Common myeloid progenitor, CD34-positive (primary cell): ENCODE measurements around the gene MRPS26.

Experiments
- CTCF ChIA-PET: fragments of 350-600 bp; sonication (Branson Sonifier 250); formaldehyde crosslinking; loops from one replicate; lab custom pipeline; 2021; ENCODE audit warnings: antibody characterized with exemption; lab: Charles Lee
- POLR2A ChIA-PET: fragments of 350-600 bp; sonication (Branson Sonifier 250); formaldehyde crosslinking; loops from one replicate; lab custom pipeline; 2021; ENCODE audit warnings: antibody characterized with exemption; lab: Charles Lee
- DNase-seq, 3 donors: peaks; one replicate each; pipeline versions ENCODE4 v3.0.0 to v3.0.0-alpha.2; 2013
- H3K27ac ChIP-seq, 2 experiments: 1 replicate in 1 of 2; 2 replicates in 1 of 2; pipeline ENCODE4 v1.7.0; 2013; ENCODE audit warnings: inconsistent platforms in 2 of 2, low read length in 2 of 2, mild to moderate bottlenecking in 2 of 2, low read depth in 1 of 2, moderate library complexity in 1 of 2; ENCODE audit not compliant: severe bottlenecking in 2 of 2, insufficient read depth in 1 of 2, poor library complexity in 1 of 2
- H3K27me3 ChIP-seq, 5 experiments: replicated peaks in 2 of 5; 1 replicate in 3 of 5; 2 replicates in 2 of 5; pipeline versions ENCODE4 v1.6.1 to v1.7.0; 2013; ENCODE audit warnings: low read length in 4 of 5, mild to moderate bottlenecking in 2 of 5, moderate library complexity in 2 of 5, inconsistent platforms in 1 of 5; ENCODE audit not compliant: insufficient read depth in 5 of 5, control insufficient read depth in 4 of 5
- H3K36me3 ChIP-seq, 4 experiments: 1 replicate in 2 of 4; 2 replicates in 2 of 4; pipeline versions ENCODE4 v1.6.1 to v1.7.0; 2013; ENCODE audit warnings: low read length in 3 of 4, control low read depth in 1 of 4, mild to moderate bottlenecking in 1 of 4; ENCODE audit not compliant: control insufficient read depth in 4 of 4, insufficient read depth in 4 of 4
- H3K4me1 ChIP-seq, 4 experiments: 1 replicate in 3 of 4; 2 replicates in 1 of 4; pipeline versions ENCODE4 v1.6.1 to v1.7.1; 2013; ENCODE audit warnings: low read length in 3 of 4, mild to moderate bottlenecking in 3 of 4, control low read depth in 1 of 4, inconsistent platforms in 1 of 4, moderate library complexity in 1 of 4; ENCODE audit not compliant: control insufficient read depth in 4 of 4, insufficient read depth in 4 of 4; ENCODE audit errors: control extremely low read depth in 1 of 4
- H3K4me3 ChIP-seq, 7 experiments: 1 replicate in 4 of 7; 2 replicates in 3 of 7; pipeline versions ENCODE4 v1.5.1 to v1.7.0; 2013; ENCODE audit warnings: mild to moderate bottlenecking in 7 of 7, low read length in 6 of 7, moderate library complexity in 6 of 7, inconsistent platforms in 2 of 7, low read depth in 2 of 7, control low read depth in 1 of 7; ENCODE audit not compliant: insufficient read depth in 4 of 7, control insufficient read depth in 1 of 7; ENCODE audit errors: extremely low read depth in 1 of 7
- H3K9me3 ChIP-seq, 5 experiments: 1 replicate in 4 of 5; 2 replicates in 1 of 5; pipeline versions ENCODE4 v1.6.1 to v1.7.1; 2013; ENCODE audit warnings: low read length in 4 of 5, mild to moderate bottlenecking in 2 of 5, inconsistent platforms in 1 of 5, low read depth in 1 of 5, moderate library complexity in 1 of 5; ENCODE audit not compliant: control insufficient read depth in 4 of 5, insufficient read depth in 2 of 5; ENCODE audit errors: control extremely low read depth in 1 of 5
- whole genome bisulfite sequencing: methylation state at CpG from one replicate; pipeline ENCODE4 v1.1.5; 2013; ENCODE audit not compliant: insufficient coverage; 5-methylcytosine and 5-hydroxymethylcytosine counted together

The MRPS26 gene

DNA sequence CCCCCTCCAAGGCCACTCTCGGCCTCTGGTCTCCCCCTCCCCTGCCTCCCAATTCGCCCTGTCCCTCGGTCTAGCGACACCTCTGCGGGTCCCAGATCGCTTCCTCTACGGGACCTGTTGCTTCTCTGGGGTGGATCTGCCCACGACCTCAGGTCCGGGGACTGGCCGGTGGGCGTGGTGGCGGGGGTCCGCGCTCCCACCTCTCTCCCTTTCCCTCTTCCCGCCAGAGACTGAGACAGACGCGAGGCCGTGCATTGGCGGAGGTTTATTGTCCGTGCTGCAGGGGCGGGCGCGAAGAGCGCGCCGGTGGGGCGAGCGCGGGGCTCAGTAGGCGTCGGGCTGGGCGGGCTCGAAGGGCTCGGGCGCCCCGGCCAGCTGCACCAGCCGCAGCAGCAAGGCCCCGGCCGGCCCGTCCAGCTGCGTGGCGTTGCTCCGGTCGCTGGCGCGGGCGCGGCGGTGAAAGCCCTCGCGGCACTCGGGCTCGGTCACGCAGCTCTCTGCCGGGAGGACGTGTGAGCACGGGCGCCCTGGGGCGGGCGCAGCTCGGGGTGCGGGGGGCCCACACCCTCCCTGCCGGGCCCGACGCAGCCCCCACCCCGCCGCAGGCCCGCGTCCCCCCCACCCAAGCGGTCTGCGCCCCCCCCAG is 36.6 kb downstream of the MRPS26 start:
- Histone ChIP-seq H3K9me3 (no peaks in the 10 kb centered on the region), H3K4me3 (peak overlapping the region; percentile 32 to 83 (median 63)), H3K4me1 (peaks cover 5 to 68% (median 49%) of the 10 kb centered on the region in 4 experiments), H3K27ac (peak overlapping the region; percentile 9 to 64), H3K27me3 (no peaks in the 10 kb centered on the region), H3K36me3 (no peaks in the 10 kb centered on the region)
- WGBS = under 1% methylated on average over 36 of the region's 71 CpGs
- ChIA-PET POLR2A (interaction anchor here (0.7 kb wide), 1 partner anchor 29 kb away, joined by 3 read pairs; no protein-coding TSS in a partner anchor), CTCF (no interaction called here)
- DNase-seq = peak in 1 of 3 donors; percentile 40

DNA sequence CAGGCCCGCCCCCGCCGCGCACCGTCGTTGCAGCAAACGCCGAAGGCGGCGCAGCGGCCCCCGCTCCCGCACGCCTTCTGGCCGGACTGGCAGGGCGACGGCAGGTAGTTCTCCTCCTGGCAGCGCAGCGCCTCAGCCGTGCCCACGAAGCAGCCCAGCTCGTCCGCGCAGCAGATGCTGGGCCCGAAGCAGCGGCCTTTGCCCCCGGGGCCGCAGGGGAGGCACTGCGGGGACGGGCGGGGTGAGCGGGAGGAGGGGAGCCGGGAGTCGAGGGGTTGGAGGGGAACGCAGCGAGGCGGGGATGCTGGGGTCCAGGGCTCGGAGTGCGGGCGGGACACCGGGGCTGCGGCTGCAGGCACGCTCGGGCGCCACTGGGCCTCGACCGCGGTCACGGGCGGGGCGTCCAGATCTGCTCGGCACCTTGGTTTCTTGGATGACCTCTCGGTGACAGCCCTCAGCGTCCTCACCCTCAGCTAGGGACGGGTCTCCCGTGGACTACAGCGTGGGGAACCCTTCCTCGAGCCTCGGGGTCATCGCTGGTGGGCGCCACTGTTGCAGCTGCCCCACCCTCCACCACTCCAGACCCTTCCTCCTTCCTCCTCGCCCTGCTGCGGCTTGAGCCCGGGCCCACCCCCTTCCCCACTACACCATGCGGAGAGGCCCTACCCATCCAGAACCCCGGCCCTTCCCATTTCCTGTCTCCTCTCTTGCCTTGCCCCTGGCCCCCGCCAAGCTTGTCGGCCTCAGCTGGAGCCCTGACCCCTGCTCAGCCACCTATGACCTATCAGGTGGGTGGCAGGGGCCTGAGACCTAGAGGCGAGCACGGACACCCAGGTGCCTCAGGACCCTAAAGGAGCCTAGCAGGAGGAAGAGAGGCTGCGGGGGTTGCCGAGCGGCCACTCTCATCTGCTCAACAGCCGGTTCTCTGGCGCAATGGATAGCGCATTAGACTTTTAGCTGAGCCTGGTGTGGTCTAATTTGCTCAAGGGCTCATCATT is 37.4 kb downstream of the MRPS26 start:
- H3K4me1 ChIP-seq = peaks cover 3 to 65% (median 46%) of the 10 kb centered on the region in 4 experiments
- no peaks in the 10 kb centered on the region for H3K9me3 ChIP-seq
- DNase-seq = peak in 2 of 3 donors; percentile 36 to 54
- ChIA-PET POLR2A (interaction anchor here (0.7 to 1.3 kb wide), 2 partner anchors 10 to 28 kb away, joined by 3 to 5 read pairs; no protein-coding TSS in a partner anchor), CTCF (interaction anchor here (0.9 to 1.7 kb wide), 5 partner anchors 10 to 31 kb away, joined by 3 to 8 read pairs (median 4); no protein-coding TSS in a partner anchor)
- H3K4me3 ChIP-seq = peak overlapping the region; percentile 45 to 83 (median 54)
- no peaks in the 10 kb centered on the region for H3K27me3 ChIP-seq
- under 1% methylated on average over 67 of the region's 76 CpGs for WGBS
- H3K36me3 ChIP-seq = no peaks in the 10 kb centered on the region
- H3K27ac ChIP-seq = peak overlapping the region; percentile 50 to 61

GRCh38 chr20:3084283-3084985 is 38.6 kb downstream of the MRPS26 start, which contains the start of gene AVP:
Gene AVP (minus strand): TSS chr20:3084724. CDS start chr20:3084674, 50 bp downstream.
- no peaks in the 10 kb centered on the region for H3K27me3 ChIP-seq
- DNase-seq = peak in 2 of 3 donors; percentile 69 to 77
- peak within 1 kb of the TSS in 6 of 7 experiments; percentile 4 to 83 (median 62) for H3K4me3 ChIP-seq
- peaks cover 3 to 67% (median 45%) of the 10 kb centered on the region in 4 experiments for H3K4me1 ChIP-seq
- CTCF ChIA-PET = interaction anchor here (0.9 to 1.7 kb wide), 5 partner anchors 8 to 30 kb away, joined by 3 to 8 read pairs (median 4); no protein-coding TSS in a partner anchor
- no peaks in the 10 kb centered on the region for H3K9me3 ChIP-seq
- POLR2A ChIA-PET = interaction anchor here (1.3 kb wide), 1 partner anchor 9 kb away, joined by 5 read pairs; no protein-coding TSS in a partner anchor
- no peaks in the 10 kb centered on the region for H3K36me3 ChIP-seq
- H3K27ac ChIP-seq = peak within 1 kb of the TSS; percentile 50 to 61
- WGBS = 40% methylated on average over 27 of the region's 28 CpGs

GRCh38 chr20:3084986-3085360 is 39.1 kb downstream of the MRPS26 start:
- CTCF ChIA-PET = interaction anchor here (0.9 to 3.7 kb wide), 5 partner anchors 7 to 29 kb away, joined by 3 to 19 read pairs (median 3); no protein-coding TSS in a partner anchor
- WGBS = 36% methylated on average over 7 of the region's 7 CpGs
- H3K36me3 ChIP-seq = no peaks in the 10 kb centered on the region
- no peak for DNase-seq
- H3K4me3 ChIP-seq = peak overlapping the region in 1 of 7 experiments; percentile 83
- peak overlapping the region in 1 of 2 experiments; percentile 23 for H3K27ac ChIP-seq
- peaks cover 7 to 71% (median 50%) of the 10 kb centered on the region in 4 experiments for H3K4me1 ChIP-seq
- H3K27me3 ChIP-seq = no peaks in the 10 kb centered on the region
- H3K9me3 ChIP-seq = no peaks in the 10 kb centered on the region
- POLR2A ChIA-PET = no interaction called here

DNA sequence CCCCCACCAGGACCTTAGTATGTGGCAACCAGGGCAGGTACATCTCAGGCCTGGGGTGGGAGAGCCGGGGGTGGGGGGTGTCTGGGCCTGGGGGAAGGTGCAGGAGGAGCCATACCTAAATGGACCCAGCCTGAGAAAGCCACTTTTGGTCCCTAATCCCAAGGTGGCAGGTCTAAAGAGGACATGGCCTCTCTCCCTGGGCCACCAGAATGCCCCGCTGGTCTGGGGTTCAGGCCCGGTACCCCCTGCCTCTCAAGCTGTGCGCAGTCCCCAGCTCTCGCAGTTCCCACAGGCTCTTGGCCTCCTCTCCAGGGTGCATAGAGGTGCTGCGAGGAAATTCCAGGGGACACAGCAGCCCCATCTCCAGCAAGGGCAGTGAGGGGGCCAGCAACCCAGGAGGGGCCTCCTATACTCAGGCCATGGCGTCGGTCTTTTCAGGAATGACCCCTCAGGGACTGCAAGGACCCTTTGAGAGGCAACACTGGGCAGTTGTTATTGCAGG is 39.8 kb downstream of the MRPS26 start:
- CTCF ChIA-PET = interaction anchor here (0.9 to 3.7 kb wide), 6 partner anchors 8 to 28 kb away, joined by 3 to 19 read pairs (median 4); no protein-coding TSS in a partner anchor
- no peak overlapping the region for H3K27ac ChIP-seq
- POLR2A ChIA-PET = no interaction called here
- H3K4me3 ChIP-seq = no peak overlapping the region
- no peaks in the 10 kb centered on the region for H3K9me3 ChIP-seq
- WGBS = 96% methylated on average over 7 of the region's 8 CpGs
- no peaks in the 10 kb centered on the region for H3K36me3 ChIP-seq
- DNase-seq = no peak
- H3K4me1 ChIP-seq = peaks cover 10 to 71% (median 55%) of the 10 kb centered on the region in 4 experiments
- no peaks in the 10 kb centered on the region for H3K27me3 ChIP-seq

DNA sequence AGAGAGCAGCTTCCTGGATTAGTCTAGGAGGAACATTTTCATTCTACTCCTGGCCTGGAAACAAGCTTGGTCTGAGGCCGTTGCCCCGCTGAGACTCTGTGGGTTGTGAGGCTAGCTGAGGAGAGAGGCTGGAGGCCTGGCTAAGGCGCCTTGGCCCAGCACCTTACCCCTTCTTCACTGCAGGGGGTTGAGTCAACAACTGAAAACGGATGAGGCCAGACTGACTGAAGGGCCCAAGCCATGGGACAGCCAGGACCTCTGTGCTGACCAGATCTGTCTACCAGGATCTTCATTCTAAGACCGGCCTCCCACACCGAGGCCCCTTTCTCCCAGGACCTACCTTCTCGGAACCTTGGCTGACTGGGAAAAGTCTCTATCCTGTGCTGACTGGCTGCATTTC is 42.2 kb downstream of the MRPS26 start:
- WGBS = 90% methylated on average over 7 of the region's 7 CpGs
- no peak overlapping the region for H3K27ac ChIP-seq
- ChIA-PET POLR2A (no interaction called here), CTCF (interaction anchor here (0.8 to 3.7 kb wide), 3 partner anchors 10 to 27 kb away, joined by 5 to 19 read pairs (median 6); no protein-coding TSS in a partner anchor)
- H3K9me3 ChIP-seq = no peaks in the 10 kb centered on the region
- no peaks in the 10 kb centered on the region for H3K27me3 ChIP-seq
- DNase-seq = no peak
- H3K4me3 ChIP-seq = no peak overlapping the region
- H3K4me1 ChIP-seq = peaks cover 10 to 71% (median 60%) of the 10 kb centered on the region in 4 experiments
- H3K36me3 ChIP-seq = no peaks in the 10 kb centered on the region
